DLD1 (cell line): ENCODE results near the gene LRP1B.

Experiments
- in situ Hi-C: cut with HindIII; loops from 2 replicates; pipeline ENCODE4 v1.10.0; 2017; ENCODE audit warnings: low sequenced_read_pairs

Gene LRP1B

DNA sequence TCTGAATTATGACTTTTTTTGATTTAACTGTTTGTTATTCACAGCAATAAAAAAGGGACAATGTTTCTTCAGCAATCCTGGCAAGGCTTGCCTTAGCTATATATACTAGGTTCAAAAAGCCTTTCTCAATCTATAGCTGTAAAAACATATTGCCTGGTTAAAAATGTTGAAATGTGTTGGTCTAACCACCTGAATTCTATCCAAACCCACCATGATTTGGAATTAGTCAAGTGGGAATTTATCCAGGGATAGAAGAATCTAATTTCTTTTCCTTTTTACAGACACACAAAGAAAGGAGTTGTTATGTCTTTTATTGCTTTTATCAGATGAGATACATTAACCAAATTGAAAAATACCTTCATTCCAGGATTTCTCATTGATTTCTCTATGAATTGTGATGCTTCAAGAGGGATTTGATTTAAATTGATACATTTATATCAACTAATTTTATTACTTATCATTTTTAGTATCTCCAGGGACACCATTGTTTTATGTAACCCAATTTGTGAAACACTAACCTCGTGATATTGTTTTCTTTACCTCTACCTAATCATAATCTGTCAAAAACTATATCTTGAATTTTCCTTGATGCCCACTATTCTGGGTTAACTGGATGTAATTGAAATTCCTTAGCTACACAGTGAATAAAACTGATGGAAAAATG, 88.1 kb downstream of the LRP1B start:
- in situ Hi-C loops, result no loop called here

DNA sequence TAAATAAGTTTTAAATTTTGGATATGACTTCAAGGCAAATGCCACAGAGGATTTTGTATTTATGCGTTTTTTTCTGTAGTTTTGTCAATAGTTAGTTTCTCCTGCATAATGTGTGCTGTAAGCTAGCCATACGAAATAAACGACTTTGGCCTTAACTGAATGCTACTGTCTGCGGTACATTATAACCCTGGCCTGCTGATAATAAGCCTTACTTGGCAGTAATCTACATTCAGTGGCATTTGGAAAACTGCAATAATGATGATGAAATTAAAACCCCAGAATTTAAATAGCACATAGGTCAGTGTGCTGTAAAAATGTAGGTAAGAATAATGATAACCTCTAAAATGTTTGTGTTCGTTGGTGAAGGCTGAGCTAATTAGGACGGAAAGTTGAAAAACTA, 88.8 kb downstream of the LRP1B start:
- in situ Hi-C loops, result no loop called here

DNA sequence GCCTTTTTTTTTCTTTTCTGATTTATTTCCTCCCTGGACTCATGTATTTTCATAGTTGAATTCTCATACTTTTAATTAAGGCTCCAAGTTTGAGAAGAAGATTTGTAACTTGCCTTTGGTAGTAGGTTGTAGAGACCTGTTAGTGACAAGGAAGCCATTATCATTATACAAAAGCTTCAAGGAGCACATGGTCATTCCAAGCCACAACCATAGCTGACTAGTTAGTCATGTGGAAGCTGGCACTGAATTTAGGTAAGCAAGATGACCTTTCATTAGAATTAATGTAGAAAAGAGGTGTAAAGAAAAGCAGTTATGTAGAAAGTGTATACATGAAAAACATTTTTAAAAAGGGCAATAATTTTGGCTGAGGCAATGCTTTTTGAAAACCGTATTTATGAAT, 89.7 kb downstream of the LRP1B start:
- in situ Hi-C loops, result no loop called here

DNA sequence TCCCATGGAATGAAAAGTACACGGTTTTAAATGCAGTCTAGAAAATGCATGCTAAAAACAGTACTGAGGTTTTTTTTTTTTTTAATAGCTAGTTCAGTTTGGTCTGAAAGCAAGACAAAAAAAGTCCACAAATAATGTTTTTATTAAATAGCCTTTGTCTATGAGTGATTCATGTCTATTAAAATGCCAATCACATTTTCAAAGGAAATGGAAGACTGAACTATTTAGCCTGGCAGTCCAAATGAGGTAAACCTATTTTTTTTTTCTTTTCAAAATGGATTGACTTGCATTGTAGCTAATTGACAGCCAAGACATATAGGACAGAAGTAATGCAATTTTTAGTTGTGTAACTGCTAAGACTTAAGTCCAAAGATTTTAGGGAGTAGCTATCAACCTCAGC, 90.3 kb downstream of the LRP1B start:
- in situ Hi-C loops, result no loop called here

DNA sequence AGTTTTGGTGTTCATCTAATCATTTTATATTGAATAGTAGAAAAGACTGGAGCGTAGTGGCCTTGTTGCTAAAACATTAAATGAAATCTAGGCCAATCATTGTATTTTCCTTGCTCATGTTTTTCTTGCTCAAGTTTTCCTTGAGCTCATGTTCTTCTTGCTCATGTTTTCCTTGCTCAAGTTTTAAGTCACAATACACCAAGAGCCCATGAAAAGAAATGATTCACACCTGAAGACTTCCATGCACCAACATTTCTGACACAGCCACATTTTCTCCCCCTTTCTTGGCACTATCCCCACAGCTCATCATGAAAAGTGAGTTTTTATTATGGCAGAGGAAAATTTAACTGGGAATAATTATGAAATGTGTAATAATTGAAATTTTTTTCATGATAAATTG, 92.0 kb downstream of the LRP1B start:
- in situ Hi-C loops, result no loop called here

DNA sequence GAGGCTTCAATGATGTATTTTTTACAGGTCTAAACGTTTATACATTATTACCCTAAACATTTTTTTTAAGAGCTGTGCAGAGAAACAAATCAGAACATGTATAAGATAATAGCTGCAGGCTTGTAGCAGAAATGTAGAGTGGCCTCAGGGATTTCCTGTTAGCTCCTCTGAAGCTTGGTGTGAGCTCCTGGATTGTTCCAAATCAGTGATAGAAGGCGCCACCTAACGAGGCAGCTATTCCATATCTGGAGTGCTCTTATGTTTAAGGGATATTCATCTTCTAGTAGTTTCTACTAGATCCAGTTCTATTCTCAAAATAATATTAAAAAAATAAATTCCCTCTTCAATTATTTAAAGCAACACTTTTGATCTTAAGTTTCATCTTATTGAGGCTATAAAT, 93.1 kb downstream of the LRP1B start:
- in situ Hi-C loops, result no loop called here

DNA sequence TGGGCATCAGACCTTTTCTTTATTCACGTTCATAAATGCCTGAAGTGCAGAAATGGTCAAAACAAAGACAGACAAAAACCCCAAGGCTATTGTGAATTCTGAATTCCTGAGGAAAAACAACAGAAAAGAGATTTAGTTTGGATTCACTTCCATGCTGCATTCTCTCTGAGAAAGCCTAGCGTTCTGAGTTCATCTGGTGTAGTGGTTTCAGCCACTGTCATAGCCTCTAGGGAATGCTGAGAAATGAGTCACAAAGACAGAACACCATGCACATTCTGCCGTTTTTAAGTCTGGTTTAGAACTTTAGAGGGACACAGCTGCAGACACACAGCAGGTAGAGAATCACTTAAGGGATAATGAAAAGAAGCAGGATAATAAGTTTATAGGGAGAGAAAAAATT, 93.8 kb downstream of the LRP1B start:
- in situ Hi-C loops, result no loop called here

DNA sequence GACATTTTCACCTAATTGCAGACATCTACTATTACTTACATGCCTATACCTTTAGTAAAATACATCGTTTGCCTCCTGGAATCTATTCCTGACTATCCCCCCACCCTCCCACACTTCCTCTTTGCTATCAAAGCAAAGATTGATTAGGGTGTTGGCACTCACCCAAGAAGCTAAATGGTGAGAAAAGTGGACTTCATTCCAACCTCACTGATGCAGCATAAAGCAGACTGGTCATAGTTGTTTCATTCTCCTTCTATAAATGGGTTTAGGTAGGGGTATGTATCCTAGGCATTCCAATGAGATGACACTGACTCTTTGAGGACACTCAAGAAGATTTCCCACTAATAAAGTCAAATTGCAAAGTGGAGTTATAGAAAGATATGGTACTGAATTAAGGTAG, 97.4 kb downstream of the LRP1B start:
- in situ Hi-C loops, result no loop called here

DNA sequence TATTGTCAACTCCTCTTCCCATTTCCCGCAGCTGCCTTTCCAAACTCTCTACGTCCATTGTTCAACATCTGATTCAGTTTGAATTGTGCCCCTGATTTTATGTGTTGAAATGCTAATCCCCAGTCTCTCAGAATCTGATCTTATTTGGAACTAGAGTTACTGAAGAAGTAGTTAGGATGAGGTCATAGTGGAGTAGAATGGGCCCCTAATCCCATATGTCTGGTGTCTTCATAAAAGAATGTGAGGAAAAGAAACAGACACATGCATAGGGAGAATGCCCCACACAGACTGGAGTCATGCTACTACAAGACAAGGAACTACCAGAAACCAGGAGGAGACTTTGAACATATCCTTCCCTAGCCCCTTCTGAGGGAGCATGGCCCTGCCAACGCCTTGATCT, 99.2 kb downstream of the LRP1B start:
- in situ Hi-C loops, result no loop called here

DNA sequence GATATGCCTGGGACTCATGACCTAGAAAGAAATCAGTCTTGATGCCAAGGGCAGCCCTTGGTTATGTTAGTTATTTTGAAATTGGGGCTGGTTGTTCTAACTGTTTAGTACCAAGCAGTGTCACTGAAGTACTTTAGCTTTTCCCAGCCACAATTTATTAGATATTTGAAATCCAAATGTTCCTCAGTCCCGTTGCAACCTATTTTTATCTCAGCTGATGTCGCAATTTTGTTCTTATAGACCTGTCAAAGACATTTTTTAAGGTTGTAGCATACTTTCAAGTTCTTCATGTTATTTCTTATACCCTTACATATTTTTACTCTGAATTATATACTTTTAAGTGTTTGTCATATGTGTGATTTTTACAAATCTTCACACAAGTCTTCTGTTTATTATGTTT, 100.1 kb downstream of the LRP1B start:
- in situ Hi-C loops, result no loop called here

DNA sequence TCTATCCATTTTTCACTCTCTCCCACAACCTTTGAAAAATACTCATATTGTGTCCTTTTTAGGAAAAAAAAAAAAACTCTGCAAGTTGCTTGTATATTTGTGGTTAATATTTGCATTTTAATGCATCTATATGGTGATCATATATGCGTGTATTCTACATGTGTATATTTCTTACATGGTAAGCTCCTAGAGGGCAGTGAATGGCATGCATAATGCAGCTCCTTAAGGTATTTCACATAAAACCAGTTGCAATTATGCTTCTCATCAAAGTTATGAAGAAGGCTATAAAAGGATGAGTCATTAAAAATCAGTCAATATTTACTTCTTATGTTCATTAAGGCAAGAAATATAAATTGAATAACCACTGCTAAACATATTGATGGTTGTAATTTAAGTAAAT, 100.8 kb downstream of the LRP1B start:
- in situ Hi-C loops, result no loop called here

DNA sequence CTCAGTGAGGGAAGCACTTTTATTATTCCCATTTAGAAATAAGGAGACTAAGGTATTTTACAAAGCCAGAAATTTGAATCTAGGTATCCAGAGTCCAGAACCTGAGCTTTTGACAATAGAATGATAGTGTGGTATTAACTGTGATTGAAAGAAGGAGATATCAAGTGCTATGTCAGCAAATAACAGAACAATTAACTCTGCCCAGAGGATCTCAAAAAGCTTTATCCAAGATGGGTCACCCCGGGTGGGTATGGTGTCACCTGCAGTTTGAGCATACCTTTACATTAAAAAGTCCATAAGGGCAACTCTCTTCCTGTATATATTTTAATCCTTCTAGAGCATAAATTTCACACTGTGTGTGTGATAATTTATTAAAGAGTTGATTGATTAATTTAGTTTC, 105.4 kb downstream of the LRP1B start:
- in situ Hi-C loops, result no loop called here

DNA sequence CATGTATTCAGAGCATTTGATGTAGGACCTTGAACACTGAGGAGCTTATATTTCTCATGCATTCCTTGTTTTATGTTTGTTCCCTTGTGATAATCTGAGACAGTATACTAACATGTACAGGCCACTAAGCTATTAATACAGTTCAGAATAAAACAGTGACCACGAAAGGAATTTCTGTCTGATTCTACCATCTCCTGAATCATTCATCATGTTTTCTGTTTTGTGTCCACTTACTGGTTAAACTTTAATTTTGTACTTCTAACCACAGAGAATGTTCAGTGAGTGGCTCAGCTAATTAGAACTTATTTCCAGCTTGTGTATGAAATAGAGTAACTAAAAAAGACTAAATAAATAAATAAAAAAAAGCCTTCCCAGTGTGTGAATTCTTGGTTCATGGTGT, 110.4 kb downstream of the LRP1B start:
- in situ Hi-C loops, result no loop called here

DNA sequence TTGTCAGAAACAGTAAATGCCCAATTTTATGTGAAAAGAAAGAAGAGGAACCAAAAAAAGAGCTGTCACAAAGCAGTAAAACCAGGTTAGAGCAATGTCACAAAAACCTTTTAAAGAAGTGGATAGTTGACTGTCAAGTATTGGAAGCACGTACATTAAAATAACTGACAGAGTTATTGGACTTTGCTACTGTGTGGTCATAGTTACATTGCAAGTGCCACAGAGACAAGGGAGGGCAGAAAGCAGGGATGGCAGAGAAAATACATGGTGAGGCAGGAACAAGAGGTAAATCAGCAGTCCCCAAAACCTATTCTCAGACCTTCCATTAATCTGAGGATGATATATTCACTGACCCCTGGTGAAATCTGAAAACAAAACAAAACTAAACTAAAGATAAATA, 116.3 kb downstream of the LRP1B start:
- in situ Hi-C loops, result no loop called here

DNA sequence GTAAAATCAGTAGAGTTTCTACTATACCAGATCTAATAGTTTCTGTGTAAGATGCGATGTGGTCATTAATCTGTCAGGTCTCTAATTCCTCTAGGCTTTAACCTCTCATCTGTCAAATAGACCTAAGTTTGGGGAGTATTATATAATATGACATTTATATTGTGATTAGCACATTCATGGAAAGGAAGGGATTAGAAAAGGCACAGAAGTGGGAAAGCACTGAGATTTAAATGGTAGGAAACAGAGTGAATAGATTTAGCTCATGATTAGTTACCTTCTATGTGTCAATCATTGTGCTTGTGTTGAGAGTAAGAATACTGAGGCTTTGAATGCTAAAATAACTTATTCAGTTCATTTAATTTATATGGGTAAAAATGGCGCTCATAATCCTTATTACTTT, 118.0 kb downstream of the LRP1B start:
- in situ Hi-C loops, result no loop called here

DNA sequence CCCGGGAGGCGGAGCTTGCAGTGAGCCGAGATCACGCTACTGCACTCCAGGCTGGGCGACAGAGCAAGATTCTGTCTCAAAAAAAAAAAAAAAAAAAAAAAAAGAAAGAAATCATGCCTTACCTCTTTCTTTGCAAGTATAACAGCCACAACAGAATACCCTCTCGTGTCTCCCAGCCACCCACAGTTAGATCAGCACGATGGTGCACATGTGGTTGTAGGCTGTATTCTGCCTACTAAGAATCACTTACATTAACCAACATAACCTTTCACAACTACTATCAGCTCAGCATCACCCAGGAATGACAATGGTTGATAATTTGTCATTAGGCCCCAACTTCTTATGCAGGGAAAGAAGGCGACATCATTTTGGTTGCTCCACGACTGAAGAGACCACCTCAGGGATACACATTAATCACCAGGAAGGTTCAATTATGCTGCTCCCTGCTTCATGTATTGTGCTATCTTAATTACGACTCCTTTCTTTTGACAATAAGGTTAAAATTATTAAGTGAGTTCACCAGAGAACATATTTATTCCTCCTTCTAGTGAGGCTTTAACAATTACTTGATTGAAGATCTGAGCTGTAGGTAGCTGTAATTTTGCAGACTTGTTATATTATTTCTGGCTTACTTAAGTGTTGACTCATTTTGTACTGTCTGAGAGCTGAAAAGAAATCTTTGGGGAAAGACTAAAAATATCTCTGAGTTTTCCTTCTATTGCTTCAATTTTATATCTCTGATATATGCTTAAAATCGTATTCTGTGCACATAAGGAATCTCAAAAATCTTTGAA, 120.1 kb downstream of the LRP1B start:
- in situ Hi-C loops, result no loop called here

DNA sequence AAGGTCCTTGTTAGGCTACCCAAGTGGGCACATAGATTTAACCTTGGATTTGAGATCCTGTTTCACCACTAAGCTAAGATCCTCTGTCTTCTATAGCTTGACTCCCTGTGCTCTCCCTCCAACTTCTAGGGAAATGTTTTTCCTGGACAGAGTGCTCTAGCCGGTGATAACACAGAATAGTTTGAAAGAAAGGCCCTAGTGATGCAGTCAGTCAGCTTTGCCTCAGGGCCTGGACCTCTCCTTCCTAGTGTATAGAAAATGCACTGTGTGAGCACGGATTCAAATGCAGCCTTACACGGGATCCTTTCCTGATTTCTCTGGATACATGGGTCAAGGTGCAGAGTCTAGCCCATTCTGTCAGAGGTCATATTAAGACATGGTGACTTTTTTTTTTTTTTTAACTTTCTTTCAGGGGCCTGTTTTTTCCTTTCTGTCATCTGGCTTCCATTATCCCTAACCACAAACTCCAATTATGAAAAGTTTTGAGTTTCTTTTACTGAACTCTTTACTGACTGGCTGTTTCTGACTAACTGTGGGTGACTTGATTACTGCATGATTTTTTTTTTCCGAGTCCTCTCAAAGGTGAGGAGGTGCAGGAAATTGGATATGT, 122.6 kb downstream of the LRP1B start:
- in situ Hi-C loops, result no loop called here

DNA sequence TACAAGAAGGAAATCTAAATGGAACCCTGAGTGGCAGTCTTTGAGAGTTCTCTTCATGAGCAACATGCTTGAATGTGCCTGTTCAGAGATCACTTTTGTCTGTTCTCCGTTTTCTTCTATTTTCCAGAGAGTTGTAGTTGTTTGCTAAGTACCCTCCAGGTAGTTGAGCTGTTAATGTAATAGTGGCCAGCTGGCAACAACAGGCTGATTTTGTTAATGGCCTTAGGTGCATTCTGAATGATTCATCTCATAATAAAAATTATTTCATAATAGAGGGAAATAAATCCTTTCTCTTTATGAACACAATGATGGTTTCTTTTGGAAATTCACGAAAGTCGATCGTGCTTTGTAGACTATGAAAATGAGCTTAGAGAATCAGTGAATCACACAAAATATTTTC, 136.8 kb downstream of the LRP1B start:
- in situ Hi-C loops, result no loop called here

DNA sequence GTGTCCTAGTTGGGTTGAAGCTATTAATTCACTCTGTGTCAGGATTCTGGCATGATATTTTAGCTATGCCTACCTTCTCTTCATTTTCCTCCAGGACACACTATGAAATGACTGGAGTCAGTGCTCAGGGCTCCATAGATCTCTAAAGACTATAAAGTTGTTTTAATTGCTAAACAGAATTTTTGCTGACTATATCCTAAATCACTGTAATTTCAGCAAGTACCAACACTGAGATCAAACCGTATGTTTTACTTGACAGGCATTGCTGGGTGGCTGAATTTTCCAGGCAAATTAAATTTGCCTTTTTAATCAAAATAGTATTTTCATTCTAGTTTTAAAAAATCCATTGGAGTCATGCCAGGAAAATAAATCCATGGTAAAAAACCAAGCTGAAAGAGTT, 138.1 kb downstream of the LRP1B start:
- in situ Hi-C loops, result no loop called here

DNA sequence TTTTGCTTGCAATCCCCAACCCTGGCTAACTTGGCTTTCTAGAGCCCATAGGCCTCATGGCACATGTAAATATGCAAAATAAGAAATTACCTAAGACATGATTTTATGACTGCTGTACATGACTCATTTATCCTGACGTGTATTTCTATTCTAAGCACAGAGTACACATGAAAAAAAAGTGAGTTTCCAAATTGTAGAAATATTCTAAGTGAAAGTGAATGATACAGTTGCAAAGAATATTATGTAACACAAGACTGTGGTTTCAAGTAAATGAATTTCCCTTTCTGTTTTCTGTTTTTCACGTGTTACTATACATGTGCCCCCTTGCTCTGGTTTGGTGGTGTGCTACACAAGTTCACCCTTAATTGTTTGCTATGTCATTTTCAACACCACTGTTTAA, 162.4 kb downstream of the LRP1B start:
- in situ Hi-C loops, result no loop called here

DNA sequence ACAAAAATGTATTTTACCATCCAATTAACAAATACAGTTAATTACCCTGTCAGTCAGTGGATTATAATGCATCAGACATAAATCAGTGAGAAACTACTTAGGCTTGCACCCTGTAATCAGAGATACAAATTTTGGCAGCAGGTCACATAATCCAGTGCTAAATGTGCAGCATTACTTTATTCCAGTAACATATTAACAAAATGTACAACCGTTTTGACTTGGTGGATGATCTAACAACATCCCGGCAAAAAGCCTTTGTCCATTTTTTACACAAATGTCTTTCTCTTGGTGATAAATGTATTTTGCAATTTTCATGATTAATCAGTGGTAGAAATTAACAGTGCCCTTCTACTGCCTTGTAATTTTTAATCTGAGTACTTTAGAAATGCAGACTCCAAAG, 162.8 kb downstream of the LRP1B start:
- in situ Hi-C loops, result no loop called here

DNA sequence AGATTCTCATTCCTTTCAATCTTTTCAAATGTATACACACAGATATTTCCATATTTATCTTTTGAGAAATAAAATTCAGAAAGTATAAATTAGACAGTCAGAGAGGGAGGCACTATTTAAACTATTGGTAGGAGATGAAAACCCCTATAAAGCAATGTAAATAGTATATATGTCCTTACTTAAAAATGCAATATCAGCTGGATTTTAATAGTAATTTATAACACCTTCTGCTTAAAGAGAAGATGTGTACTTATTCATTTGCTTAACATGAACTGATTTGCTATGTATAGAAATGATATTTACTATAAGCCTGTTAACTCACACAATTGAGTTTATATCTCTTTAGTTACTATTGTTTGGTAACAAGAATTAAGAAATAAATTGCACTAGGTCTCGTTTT, 163.3 kb downstream of the LRP1B start:
- in situ Hi-C loops, result no loop called here
